ENCODE data around the gene DEFB124.

Gene DEFB124

DNA sequence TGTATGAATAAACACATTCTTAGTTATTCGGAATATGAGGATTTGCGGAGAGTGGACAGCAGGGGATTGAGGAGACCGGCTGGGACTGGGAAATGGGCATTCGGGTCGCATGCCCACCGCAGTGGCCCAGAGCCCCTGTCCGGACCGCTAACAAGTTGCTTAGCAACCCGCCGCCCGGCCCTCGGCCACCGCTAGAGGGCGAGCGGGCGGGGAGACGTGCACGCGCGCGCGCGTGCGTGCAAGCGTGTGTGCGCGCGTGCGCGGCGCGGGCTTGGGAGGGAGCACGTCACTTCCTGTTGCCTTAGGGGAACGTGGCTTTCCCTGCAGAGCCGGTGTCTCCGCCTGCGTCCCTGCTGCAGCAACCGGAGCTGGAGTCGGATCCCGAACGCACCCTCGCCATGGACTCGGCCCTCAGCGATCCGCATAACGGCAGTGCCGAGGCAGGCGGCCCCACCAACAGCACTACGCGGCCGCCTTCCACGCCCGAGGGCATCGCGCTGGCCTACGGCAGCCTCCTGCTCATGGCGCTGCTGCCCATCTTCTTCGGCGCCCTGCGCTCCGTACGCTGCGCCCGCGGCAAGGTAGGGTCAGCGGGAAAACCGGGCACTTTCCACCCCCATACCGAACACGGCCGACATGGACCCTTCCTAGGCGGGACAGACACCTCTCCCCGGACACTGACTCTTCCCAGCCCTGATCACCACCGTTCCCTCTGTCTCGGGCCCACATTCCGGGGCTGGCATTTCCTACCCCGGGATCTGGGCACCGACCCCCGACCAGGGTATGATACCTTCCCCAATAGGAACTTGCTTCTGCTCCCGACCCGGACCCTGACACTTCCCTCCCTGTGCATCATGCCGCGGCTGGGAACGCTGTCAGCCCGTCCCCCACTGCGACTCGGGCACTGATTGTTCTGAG lies 39.5 kb upstream of the DEFB124 start, which contains the start of gene HM13:
TSS of gene HM13 (plus strand) at position 289 of the 918 bp plus-strand sequence. CDS start at position 399, 110 bp downstream.
- TF ChIP-seq FOXP2 (optimal IDR thresholded peaks at IDR 0.05; ENCODE audit: borderline replicate concordance, extremely low read depth, extremely low read length, insufficient read depth) (peak; percentile 97), SIN3A (IDR thresholded peaks at IDR 0.05; ENCODE audit: borderline replicate concordance, insufficient read depth, low read length) (peak; percentile 42; the same call in 1 of the 2 replicates), TAF1 (IDR thresholded peaks at IDR 0.05; ENCODE audit: borderline replicate concordance, insufficient read depth, low read length) (peak; percentile 82; the same call in 1 of the 2 replicates), POLR2AphosphoS5 (IDR thresholded peaks at IDR 0.05; ENCODE audit: low read depth, low read length) (peak; percentile 88)
- TF ChIP-seq, protein P1, sequence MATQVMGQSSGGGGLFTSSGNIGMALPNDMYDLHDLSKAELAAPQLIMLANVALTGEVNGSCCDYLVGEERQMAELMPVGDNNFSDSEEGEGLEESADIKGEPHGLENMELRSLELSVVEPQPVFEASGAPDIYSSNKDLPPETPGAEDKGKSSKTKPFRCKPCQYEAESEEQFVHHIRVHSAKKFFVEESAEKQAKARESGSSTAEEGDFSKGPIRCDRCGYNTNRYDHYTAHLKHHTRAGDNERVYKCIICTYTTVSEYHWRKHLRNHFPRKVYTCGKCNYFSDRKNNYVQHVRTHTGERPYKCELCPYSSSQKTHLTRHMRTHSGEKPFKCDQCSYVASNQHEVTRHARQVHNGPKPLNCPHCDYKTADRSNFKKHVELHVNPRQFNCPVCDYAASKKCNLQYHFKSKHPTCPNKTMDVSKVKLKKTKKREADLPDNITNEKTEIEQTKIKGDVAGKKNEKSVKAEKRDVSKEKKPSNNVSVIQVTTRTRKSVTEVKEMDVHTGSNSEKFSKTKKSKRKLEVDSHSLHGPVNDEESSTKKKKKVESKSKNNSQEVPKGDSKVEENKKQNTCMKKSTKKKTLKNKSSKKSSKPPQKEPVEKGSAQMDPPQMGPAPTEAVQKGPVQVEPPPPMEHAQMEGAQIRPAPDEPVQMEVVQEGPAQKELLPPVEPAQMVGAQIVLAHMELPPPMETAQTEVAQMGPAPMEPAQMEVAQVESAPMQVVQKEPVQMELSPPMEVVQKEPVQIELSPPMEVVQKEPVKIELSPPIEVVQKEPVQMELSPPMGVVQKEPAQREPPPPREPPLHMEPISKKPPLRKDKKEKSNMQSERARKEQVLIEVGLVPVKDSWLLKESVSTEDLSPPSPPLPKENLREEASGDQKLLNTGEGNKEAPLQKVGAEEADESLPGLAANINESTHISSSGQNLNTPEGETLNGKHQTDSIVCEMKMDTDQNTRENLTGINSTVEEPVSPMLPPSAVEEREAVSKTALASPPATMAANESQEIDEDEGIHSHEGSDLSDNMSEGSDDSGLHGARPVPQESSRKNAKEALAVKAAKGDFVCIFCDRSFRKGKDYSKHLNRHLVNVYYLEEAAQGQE (IDR thresholded peaks at IDR 0.05; ENCODE audit: insufficient read depth in 1 of 2, low read depth in 2 of 2, low read length in 2 of 2): no peak

DNA sequence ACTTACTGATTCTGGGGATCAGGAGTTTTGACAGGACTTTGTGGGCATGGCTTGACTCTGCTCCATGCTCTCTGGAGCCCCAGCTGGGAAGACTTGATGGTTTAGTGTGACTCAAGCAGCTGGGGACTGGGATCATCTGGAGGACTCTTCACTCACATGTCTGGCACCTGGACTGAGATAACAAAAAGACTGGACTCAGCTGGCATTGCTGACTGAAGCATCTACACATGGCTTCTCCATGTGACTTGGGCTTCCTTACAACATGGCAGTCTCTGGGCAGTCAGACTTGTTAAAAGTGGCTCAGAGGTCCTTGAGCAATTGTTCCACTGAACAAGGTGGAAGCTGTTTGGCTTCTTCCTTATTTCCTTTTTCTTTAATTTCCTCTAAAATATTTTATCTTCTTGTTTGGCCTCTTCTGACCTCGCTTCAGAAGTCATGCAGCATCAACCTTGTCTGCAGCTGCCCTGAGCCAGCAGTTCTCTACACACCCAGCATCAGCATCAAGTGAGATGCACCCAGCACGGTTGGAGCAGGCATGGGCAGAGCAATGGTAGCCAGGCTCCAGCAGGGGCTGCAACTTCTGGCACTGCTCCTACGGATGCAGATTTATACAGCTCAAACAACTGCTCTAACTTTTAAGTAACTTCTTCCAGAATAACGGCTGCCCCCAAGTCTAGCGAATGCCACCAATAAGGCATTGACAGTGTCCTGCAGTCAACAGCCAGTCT lies 33.8 kb upstream of the DEFB124 start:
- TF ChIP-seq, protein P1 (IDR thresholded peaks at IDR 0.05; ENCODE audit: insufficient read depth in 1 of 2, low read depth in 2 of 2, low read length in 2 of 2): no peak
- TF ChIP-seq FOXP2 (optimal IDR thresholded peaks at IDR 0.05; ENCODE audit: borderline replicate concordance, extremely low read depth, extremely low read length, insufficient read depth) (no peak), SIN3A (IDR thresholded peaks at IDR 0.05; ENCODE audit: borderline replicate concordance, insufficient read depth, low read length) (no peak), TAF1 (IDR thresholded peaks at IDR 0.05; ENCODE audit: borderline replicate concordance, insufficient read depth, low read length) (no peak), POLR2AphosphoS5 (IDR thresholded peaks at IDR 0.05; ENCODE audit: low read depth, low read length) (no peak)

DNA sequence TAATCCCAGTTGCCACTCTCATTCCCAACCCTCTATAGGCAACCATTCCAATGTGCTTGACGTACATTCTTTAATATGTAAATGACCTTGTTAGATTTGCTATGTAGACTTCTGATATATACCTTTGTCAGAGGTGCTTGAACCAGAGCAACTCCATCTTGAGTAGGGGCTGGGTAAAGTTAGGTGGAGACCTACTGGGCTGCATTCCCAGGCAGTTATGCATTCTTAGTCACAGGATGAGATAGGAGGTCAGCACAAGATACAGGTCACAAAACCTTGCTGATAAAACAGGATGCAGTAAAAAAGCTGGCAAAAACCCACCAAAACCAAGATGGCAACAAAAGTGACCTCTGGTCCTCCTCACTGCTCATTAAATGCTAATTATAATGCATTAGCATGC lies 31.0 kb upstream of the DEFB124 start:
- TF ChIP-seq, protein P1 (IDR thresholded peaks at IDR 0.05; ENCODE audit: insufficient read depth in 1 of 2, low read depth in 2 of 2, low read length in 2 of 2): no peak

DNA sequence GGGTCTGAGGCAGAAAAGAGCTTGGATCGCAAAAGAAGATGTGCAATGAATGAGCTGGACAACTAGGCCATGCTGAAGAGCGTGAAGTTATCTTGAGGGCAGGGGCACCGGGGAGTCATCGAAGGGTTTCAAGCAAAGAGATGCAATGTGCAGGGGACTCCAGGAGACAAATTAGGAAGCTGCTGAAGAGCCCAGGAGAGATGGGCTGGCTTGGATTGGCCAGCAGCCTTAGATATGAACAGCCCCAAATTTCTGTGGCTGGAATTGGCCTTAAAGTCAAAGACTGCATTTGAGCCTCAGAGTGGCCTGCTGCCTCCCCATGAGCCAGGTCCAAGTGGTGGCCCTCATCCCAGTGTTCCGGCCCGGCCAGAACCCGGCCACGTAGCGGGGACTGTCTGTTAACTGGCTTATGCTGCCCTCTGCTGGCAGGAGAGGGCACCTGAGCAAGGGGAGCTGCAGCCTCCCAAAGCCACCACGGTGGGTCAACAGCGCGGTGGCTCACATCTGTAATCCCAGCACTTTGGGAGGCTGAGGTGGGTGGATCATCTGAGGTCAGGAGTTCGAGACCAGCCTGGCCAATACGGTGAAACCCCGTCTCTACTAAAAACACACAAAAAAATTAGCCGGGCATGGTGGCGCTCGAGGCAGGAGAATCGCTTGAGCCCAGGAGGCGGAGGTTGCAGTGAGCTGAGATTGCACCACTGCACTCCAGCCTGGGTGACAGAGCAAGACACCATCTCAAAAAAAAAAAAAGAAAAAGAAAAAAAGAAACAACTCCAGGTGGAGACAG lies 28.2 kb upstream of the DEFB124 start:
- peak; percentile 55 for TF ChIP-seq FOXP2 (optimal IDR thresholded peaks at IDR 0.05; ENCODE audit: borderline replicate concordance, extremely low read depth, extremely low read length, insufficient read depth)

DNA sequence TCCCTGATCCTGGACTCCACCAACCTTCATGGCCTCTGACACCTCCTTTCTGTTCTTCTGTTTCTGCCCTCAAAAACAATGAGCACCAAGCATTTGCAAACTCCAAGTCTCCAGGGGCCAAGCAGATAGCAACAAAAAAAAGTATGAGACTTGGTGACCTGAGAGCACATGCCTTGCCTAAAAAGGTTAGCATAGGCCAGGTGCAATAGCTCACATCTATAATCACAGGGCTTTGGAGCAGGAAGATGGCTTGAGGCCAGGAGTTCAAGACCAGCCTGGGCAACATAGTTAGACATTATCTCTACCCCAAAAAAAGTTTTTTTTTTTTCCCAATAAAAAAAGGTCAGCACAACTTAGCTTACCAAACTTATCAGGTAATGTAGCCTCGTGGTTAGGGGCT lies 25.6 kb upstream of the DEFB124 start:
- TF ChIP-seq SIN3A (IDR thresholded peaks at IDR 0.05; ENCODE audit: borderline replicate concordance, insufficient read depth, low read length) (no peak), POLR2AphosphoS5 (IDR thresholded peaks at IDR 0.05; ENCODE audit: low read depth, low read length) (no peak)
- TF ChIP-seq, protein P1 (IDR thresholded peaks at IDR 0.05; ENCODE audit: insufficient read depth in 1 of 2, low read depth in 2 of 2, low read length in 2 of 2): no peak

Data from PFSK-1 (cell line).